GM06990 (cell line): ENCODE results near the gene SLC49A4.

Source experiments
- DNase-seq: peaks from one replicate; pipeline ENCODE4 v3.0.0-alpha.2; 2011; ENCODE audit not compliant: insufficient read length; ENCODE audit errors: extremely low read depth
- H3K27me3 ChIP-seq: replicated peaks from 2 replicates; pipeline ENCODE4 v1.6.0; 2011; ENCODE audit warnings: low read length; ENCODE audit not compliant: control insufficient read depth, insufficient read depth
- H3K36me3 ChIP-seq: 2 replicates; pipeline ENCODE4 v1.5.1; 2011; ENCODE audit warnings: low read length; ENCODE audit not compliant: control insufficient read depth, insufficient read depth
- H3K4me3 ChIP-seq: replicated peaks from 2 replicates; pipeline ENCODE4 v1.5.1; 2011; ENCODE audit warnings: low read depth, mild to moderate bottlenecking, control low read depth, low read length
- CTCF ChIP-seq: IDR thresholded peaks from 2 replicates; pipeline ENCODE4 v1.5.1; 2011; ENCODE audit warnings: low read length, control low read depth, mild to moderate bottlenecking, inconsistent platforms; ENCODE audit not compliant: insufficient read depth, poor library complexity, severe bottlenecking

Gene SLC49A4

GRCh38 chr3:122902326-122902725 lies 107.5 kb downstream of the SLC49A4 start:
- no peaks in the 10 kb centered on the region for H3K36me3 ChIP-seq
- TF ChIP-seq CTCF: no peak
- no peak for DNase-seq
- H3K4me3 ChIP-seq: no peak overlapping the region
- no peaks in the 10 kb centered on the region for H3K27me3 ChIP-seq

- no peak for TF ChIP-seq CTCF
- no peak for DNase-seq
- Histone ChIP-seq H3K4me3 (no peak overlapping the region), H3K27me3 (no peaks in the 10 kb centered on the region), H3K36me3 (no peaks in the 10 kb centered on the region)
Observed at GRCh38 chr3:122903171-122903570, 108.3 kb downstream of the SLC49A4 start.

GRCh38 chr3:122907471-122907870 lies 112.6 kb downstream of the SLC49A4 start:
- Histone ChIP-seq H3K36me3 (no peaks in the 10 kb centered on the region), H3K4me3 (no peak overlapping the region), H3K27me3 (no peaks in the 10 kb centered on the region)
- DNase-seq: no peak
- no peak for TF ChIP-seq CTCF

- no peaks in the 10 kb centered on the region; the same call in 1 of the 2 replicates for H3K27me3 ChIP-seq
- no peak overlapping the region for H3K4me3 ChIP-seq
- no peaks in the 10 kb centered on the region for H3K36me3 ChIP-seq
- no peak for TF ChIP-seq CTCF
- no peak for DNase-seq
Observed at GRCh38 chr3:122908251-122908650, 113.4 kb downstream of the SLC49A4 start.

- no peaks in the 10 kb centered on the region; the same call in 1 of the 2 replicates for H3K27me3 ChIP-seq
- DNase-seq: no peak
- TF ChIP-seq CTCF: no peak
- no peak overlapping the region for H3K4me3 ChIP-seq
- H3K36me3 ChIP-seq: no peaks in the 10 kb centered on the region
Observed at GRCh38 chr3:122911901-122912300, 117.0 kb downstream of the SLC49A4 start.

- Histone ChIP-seq H3K4me3 (no peak overlapping the region), H3K27me3 (no peaks in the 10 kb centered on the region; the same call in 1 of the 2 replicates), H3K36me3 (no peaks in the 10 kb centered on the region)
- no peak for TF ChIP-seq CTCF
- DNase-seq: no peak
Observed at GRCh38 chr3:122912772-122913538, 118.1 kb downstream of the SLC49A4 start.
